Measurements from ENCODE around the gene SH3BGRL3.
"Not testable (repeated sequence)": the region's sequence is repeated elsewhere in the genome, so short reads cannot be mapped to it uniquely, and the experiment has no call there.

SH3BGRL3 gene

GRCh38 chr1:26279456-26280332, at the start of gene SH3BGRL3:
Gene SH3BGRL3 (plus strand): TSS chr1:26280086. CDS start chr1:26280156, 70 bp downstream.
- H3K4me1 ChIP-seq (ENCODE audit: insufficient read depth, poor library complexity, severe bottlenecking), result peaks cover 54% of the 10 kb centered on the region
- peak within 1 kb of the TSS; percentile 91 for H3K27ac ChIP-seq (ENCODE audit: poor library complexity, severe bottlenecking)
- DNase-seq (ENCODE audit: low spot score) (peak; percentile 84), ATAC-seq (ENCODE audit: low read depth) (peak; percentile 53)
- TF ChIP-seq CTCF (IDR thresholded peaks at IDR 0.05; ENCODE audit: poor library complexity, severe bottlenecking), result peak; percentile 73
- peaks cover 28% of the 10 kb centered on the region for H3K36me3 ChIP-seq (ENCODE audit: low read depth)
- peak within 1 kb of the TSS; percentile 57 for H3K4me3 ChIP-seq (ENCODE audit: severe bottlenecking)
- no peaks in the 10 kb centered on the region for H3K27me3 ChIP-seq (ENCODE audit: insufficient read depth, poor library complexity, severe bottlenecking)
- H3K9me3 ChIP-seq (ENCODE audit: severe bottlenecking), result no peaks in the 10 kb centered on the region

- not testable (repeated sequence) for H3K4me1 ChIP-seq (ENCODE audit: insufficient read depth, poor library complexity, severe bottlenecking); H3K36me3 ChIP-seq (ENCODE audit: low read depth); H3K27ac ChIP-seq (ENCODE audit: poor library complexity, severe bottlenecking); DNase-seq (ENCODE audit: low spot score); H3K27me3 ChIP-seq (ENCODE audit: insufficient read depth, poor library complexity, severe bottlenecking); H3K4me3 ChIP-seq (ENCODE audit: severe bottlenecking); H3K9me3 ChIP-seq (ENCODE audit: severe bottlenecking); ATAC-seq (ENCODE audit: low read depth)
Measured at GRCh38 chr1:26230682-26231081, 49.2 kb upstream of the SH3BGRL3 start.

GRCh38 chr1:26233903-26234643, 45.8 kb upstream of the SH3BGRL3 start, which contains the start of gene CEP85:
Gene CEP85 (plus strand): TSS chr1:26234200. CDS start chr1:26239784, 5,584 bp downstream.
- H3K27me3 ChIP-seq (ENCODE audit: insufficient read depth, poor library complexity, severe bottlenecking), result no peaks in the 10 kb centered on the region
- H3K27ac ChIP-seq (ENCODE audit: poor library complexity, severe bottlenecking), result peak within 1 kb of the TSS; percentile 57
- no peaks in the 10 kb centered on the region for H3K9me3 ChIP-seq (ENCODE audit: severe bottlenecking)
- peak; percentile 93 for ATAC-seq (ENCODE audit: low read depth)
- peak; percentile 95 for DNase-seq (ENCODE audit: low spot score)
- peak; percentile 95 for TF ChIP-seq CTCF (IDR thresholded peaks at IDR 0.05; ENCODE audit: poor library complexity, severe bottlenecking)
- peak within 1 kb of the TSS; percentile 68 for H3K4me3 ChIP-seq (ENCODE audit: severe bottlenecking)
- H3K4me1 ChIP-seq (ENCODE audit: insufficient read depth, poor library complexity, severe bottlenecking), result peaks cover 8% of the 10 kb centered on the region
- H3K36me3 ChIP-seq (ENCODE audit: low read depth), result peaks cover 11% of the 10 kb centered on the region; the same call in 1 of the 2 replicates

GRCh38 chr1:26234644-26235370, 45.1 kb upstream of the SH3BGRL3 start:
- DNase-seq (ENCODE audit: low spot score) (no peak), ATAC-seq (ENCODE audit: low read depth) (no peak)
- Histone ChIP-seq H3K36me3 (ENCODE audit: low read depth) (peaks cover 14% of the 10 kb centered on the region), H3K27ac (ENCODE audit: poor library complexity, severe bottlenecking) (peak overlapping the region; percentile 57), H3K27me3 (ENCODE audit: insufficient read depth, poor library complexity, severe bottlenecking) (no peaks in the 10 kb centered on the region), H3K4me3 (ENCODE audit: severe bottlenecking) (peak overlapping the region; percentile 68), H3K4me1 (ENCODE audit: insufficient read depth, poor library complexity, severe bottlenecking) (peaks cover 8% of the 10 kb centered on the region), H3K9me3 (ENCODE audit: severe bottlenecking) (no peaks in the 10 kb centered on the region)
- TF ChIP-seq CTCF (IDR thresholded peaks at IDR 0.05; ENCODE audit: poor library complexity, severe bottlenecking), result no peak
